NCI-H2171 (cell line): ENCODE results near the gene PPIH.
"Not testable (repeated sequence)": the region's sequence is repeated elsewhere in the genome, so short reads cannot be mapped to it uniquely, and the experiment has no call there.

ENCODE experiments used
- DNase-seq: peaks from one replicate; lab custom pipeline; 2025; lab: John Stamatoyannopoulos, UW

The PPIH gene

GRCh38 chr1:42682484-42682738, 24.2 kb downstream of the PPIH start:
- not testable (repeated sequence) for DNase-seq

GRCh38 chr1:42682739-42683531, 24.7 kb downstream of the PPIH start:
- DNase-seq: peak; percentile 60

GRCh38 chr1:42684139-42684538, 25.9 kb downstream of the PPIH start:
- DNase-seq: no peak

DNA sequence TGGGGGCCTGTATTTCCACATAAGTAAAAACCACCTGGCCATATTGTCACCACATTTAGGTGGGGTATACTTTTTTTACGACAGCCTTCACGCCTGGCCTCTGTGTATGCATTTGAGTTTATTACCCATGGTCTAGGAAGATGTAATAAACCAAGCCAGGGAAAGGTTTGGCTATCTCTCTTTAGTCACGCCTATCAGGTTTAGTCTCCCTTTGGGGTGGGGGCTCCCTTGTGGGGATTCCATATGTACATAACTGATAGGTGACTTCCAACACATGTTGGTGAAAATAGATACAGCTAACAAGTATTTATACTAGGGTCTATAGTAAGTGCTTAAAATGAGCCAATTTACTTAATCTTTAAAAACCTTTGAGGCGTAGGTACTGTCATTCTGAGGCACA, 28.2 kb downstream of the PPIH start:
- no peak for DNase-seq

DNA sequence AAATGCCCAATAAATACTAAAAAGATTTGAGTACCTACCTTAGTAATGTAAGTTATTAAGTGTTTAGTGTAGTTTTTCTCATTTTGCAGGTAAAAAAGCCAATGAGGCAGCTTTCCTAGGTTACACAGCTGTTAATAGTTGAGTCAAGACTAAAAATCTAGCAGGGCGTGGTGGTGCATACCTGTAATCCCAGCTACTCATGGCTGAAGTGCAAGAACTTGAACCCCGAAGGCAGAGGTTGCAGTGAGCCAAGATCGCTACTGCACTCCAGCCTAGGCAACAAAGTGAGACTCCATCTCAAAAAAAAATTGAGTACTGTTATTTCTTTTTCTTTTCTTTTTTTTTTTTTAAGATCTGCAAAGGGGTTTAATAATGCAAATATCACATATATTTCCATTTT, 31.7 kb downstream of the PPIH start:
- no peak for DNase-seq

DNA sequence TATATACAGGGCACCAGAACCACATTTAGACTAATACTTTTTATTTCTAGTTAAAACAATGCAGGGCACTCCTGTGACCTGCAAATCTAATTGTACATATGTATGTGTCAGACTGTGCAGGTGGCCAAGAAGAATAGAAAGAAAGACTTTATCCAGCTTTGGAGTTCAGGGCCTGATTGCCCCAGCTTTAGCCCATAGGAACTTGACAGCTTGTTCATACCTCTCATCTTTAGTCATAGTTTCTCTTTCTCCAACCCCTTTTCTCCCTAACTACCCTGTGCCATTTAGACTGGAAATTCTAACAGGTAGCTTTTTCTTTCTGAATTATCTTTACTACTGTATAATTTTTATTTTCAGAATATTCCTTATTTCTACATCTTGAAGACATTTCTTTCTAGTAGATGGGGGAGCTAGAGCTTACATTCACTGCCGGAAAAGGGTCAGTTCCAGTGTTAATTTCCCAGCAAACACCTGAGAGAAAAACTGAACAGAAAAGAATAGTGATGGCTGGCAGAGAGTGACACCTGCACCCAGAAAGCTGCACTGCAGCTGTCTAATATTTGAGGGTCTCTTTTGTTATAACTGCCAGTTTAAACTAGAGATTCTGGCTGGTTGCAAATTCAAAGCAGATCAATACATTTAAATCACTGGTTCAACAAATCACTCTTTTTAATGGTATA, 32.4 kb downstream of the PPIH start:
- no peak for DNase-seq

DNA sequence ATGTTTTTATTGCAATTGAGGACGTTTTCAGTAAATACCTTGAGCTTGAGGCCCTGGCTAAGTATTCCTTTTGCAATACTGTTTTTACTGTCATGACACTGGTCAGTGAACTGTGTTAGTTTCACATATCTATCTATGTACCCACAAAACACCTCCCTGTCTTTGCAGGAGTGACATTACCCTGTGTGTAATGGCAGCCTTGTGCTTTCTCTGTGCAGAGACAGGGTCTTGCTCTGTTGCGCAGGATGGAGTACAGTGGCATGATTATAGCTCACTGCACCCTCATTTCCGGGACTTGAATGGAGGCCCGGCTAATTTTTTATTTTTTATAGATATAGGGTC, 32.9 kb downstream of the PPIH start:
- no peak for DNase-seq

DNA sequence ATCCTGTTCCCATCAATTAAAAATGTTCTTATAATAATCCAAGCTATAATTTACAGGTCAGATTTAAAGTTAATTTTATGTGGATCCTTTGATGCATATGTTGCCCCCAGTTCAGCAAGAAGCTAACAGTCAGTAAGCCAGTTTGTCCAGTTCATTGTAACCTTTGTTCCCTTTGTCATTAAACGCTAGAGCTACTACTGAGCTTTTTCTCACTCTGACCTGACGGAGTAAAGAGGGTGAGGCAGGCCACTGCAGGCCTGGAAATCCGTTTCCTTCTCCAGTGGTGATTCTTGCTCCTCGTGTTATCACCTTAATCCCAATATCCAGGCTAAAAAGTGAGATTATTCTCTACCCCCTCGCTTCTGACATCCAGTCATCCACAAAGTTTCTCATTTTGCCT, 34.2 kb downstream of the PPIH start:
- DNase-seq: no peak

GRCh38 chr1:42692911-42693310, 34.7 kb downstream of the PPIH start:
- DNase-seq: no peak

DNA sequence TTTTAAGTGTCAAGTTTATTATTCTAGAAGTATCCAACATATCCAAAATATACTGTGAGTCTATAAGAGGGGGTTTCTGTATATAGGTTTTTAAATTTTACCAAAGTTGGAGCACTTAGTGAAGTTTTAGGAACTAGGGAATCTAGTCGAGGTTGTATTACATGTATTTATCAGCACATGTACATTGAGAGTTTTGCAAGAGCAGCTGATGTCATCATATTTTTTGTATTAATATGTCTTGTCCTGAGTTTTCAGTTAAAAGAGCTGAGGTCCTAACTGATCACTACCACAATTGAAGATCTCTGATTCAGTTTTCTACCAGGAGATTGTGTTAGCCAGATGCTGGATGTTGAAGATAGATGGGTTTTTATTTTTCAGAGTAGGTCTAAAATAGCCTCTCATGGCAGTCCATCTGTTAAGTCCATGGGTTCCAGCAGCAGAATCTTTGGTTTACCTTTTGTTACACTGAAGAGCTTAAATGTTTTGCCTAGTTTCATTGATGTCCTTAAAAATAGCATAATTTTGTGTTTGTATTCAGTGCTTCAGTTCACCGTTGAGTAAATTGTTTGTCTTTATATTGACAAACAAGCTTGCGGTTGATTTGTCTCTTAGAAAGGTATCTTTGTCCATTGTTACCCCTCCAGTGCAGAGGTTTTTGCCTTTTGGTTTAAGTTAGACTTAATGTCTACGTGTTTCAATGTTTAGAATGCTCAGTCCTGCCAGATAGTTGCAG, 40.0 kb downstream of the PPIH start:
- no peak for DNase-seq

GRCh38 chr1:42700006-42700405, 41.8 kb downstream of the PPIH start:
- no peak for DNase-seq

DNA sequence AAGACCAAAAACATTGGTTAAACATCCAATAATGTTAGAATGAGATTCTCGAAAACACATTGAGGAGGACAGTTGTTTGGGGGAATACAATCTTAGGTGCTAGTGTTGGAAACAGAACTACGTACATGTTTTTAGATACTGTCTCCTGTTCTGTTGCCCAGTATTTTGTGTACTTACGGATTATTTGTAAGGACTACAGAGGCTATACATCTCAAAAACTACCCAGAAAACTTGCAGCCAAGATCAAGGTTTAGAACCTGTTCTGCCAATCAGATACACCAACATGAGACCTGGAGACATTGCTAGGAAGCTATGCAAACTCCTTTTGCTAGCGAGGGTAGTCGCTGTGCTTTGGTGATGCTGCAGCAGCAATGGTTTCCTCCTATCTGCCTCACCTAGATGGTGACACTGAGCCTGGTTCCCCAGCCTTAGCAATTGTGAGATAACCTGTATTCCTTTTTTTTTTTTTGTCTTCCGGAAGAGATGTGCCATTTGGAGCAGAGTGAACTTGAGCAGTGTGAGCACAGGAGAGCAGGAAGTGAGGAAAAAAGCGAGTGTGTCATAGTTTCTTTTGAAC, 45.8 kb downstream of the PPIH start:
- no peak for DNase-seq

- DNase-seq: not testable (repeated sequence)
Observed at GRCh38 chr1:42712808-42713207, 54.6 kb downstream of the PPIH start.

DNA sequence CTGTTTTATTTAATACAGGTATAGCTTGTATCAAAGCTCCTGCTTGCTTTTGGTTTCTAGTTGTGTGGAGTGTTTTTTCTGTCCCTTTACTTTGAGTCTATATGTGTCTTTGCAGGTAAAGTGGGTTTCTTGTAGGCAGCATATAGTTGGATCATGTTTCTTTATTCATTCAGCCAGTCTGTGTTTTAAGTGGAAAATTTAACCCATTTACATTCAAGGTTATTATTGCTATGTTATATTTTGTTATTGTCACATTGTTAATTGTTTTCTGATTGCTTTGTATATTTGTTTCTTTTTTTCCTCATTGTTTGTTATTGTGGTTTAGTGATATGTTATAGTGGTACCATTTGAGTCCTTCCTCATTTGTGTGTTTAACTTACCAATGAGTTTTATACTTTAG, 55.1 kb downstream of the PPIH start:
- DNase-seq: no peak

DNA sequence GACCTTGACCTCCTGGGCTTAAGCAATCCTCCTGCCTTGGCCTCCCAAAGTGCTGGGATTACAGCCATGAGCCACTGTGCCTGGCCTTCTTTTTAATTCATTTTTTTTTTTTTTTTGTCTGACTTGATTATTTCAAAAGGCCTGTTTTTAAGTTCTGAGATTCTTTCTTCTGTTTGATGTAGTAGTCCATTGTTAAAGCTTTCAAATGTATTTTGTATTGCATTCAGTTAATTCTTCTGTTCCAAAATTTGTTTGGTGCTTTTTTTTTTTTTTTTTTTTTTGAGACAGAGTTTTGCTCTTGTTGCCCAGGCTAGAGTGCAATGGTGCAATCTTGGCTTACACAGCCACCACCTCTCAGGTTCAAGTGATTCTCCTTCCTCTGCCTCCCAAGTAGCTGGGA, 56.2 kb downstream of the PPIH start:
- not testable (repeated sequence) for DNase-seq

- no peak for DNase-seq
Observed at GRCh38 chr1:42720868-42721267, 62.6 kb downstream of the PPIH start.

- DNase-seq: peak; percentile 13
Observed at GRCh38 chr1:42721926-42722325, 63.7 kb downstream of the PPIH start.

DNA sequence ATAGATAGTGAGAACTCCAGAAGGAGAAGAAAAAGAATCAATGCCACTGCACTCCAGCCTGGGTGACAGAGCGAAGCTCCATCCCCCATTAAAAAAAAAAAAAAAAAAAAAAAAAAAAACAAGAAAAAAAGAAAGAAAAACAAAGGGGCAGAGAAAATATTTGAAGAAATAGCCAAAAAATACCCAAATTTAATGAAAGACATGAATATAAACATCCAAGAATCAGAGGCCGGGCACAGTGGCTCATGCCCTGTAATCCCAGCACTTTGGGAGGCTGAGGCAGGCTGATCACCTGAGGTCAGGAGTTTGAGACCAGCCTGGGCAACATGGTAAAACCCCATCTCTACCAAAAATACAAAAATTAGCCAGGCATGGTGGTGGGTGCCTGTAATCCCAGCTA, 64.2 kb downstream of the PPIH start:
- DNase-seq: not testable (repeated sequence)

DNA sequence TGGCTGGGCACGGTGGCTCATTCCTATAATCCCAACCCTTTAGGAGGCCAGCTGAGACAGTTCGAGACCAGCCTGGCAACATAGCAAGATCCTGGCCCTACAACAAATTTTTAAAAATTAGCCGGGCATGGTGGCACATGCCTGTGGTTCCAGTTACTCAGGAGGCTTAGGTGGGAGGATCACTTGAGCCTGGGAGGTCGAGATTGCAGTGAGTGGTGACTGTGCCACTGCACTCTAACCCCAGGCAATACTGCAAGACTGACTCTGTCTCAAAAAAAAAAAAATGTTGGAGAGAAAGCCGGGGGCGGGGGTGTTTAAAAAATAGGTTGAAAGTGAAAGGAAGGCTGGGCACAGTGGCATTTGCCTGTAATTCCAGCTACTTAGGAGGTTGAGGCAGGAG, 65.3 kb downstream of the PPIH start:
- DNase-seq: no peak

DNA sequence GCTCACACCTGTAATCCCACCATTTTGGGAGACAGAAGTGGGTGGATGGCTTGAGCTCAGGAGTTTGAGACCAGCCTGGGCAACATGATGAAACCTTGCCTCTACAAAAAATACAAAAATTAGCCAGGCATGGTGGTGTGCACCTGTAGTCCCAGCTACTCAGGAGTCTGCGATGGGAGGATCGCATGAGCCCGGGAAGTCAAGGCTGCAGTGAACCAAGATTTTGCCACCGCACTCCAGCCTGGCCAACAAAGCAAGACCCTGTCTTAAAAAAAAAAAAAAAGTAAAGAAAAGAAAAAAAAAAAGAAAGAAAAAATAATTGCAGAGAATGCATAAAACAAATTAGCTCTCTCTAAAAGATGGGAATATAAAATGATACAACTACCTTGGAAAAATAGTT, 67.6 kb downstream of the PPIH start:
- DNase-seq: not testable (repeated sequence)
